H9 (cell line): ENCODE results near the gene DYRK2. TPM values are rescaled to one million over a fixed set of nuclear protein-coding genes. Genes with fewer than 3 reads are reported as not detected.

Experiments
- DNase-seq: peaks from one replicate; pipeline ENCODE4 v3.0.0-alpha.2; 2017
- H2AFZ ChIP-seq: one replicate; pipeline ENCODE4 v1.6.1; 2013; ENCODE audit warnings: mild to moderate bottlenecking, low read length, control low read depth, moderate library complexity
- H2AK5ac ChIP-seq: 2 replicates; pipeline ENCODE4 v1.6.1; 2013; ENCODE audit warnings: low read length, control low read depth, mixed read lengths; ENCODE audit not compliant: insufficient read length
- H2BK120ac ChIP-seq: one replicate; pipeline ENCODE4 v1.6.1; 2013; ENCODE audit warnings: low read depth, mild to moderate bottlenecking, low read length, control low read depth, inconsistent platforms; ENCODE audit not compliant: poor library complexity, severe bottlenecking
- H2BK12ac ChIP-seq: 2 replicates; pipeline ENCODE4 v1.6.1; 2013; ENCODE audit warnings: low read length, control low read depth, mixed read lengths, low read depth; ENCODE audit not compliant: insufficient read length
- H2BK15ac ChIP-seq: 2 replicates; pipeline ENCODE4 v1.6.1; 2013; ENCODE audit warnings: low read depth, low read length, control low read depth
- H2BK20ac ChIP-seq: one replicate; pipeline ENCODE4 v1.6.1; 2013; ENCODE audit warnings: low read depth, mild to moderate bottlenecking, low read length, control low read depth, inconsistent platforms; ENCODE audit not compliant: poor library complexity, severe bottlenecking
- H2BK5ac ChIP-seq: 2 replicates; pipeline ENCODE4 v1.6.1; 2013; ENCODE audit warnings: low read length, control low read depth, mixed read lengths; ENCODE audit not compliant: insufficient read length
- H3K14ac ChIP-seq: 2 replicates; pipeline ENCODE4 v1.6.1; 2013; ENCODE audit warnings: low read length, control low read depth; ENCODE audit not compliant: insufficient read depth
- H3K18ac ChIP-seq: 2 replicates; pipeline ENCODE4 v1.6.1; 2013; ENCODE audit warnings: low read depth, mild to moderate bottlenecking, mixed read lengths, low read length, control low read depth; ENCODE audit not compliant: insufficient read length
- H3K23ac ChIP-seq: 2 replicates; pipeline ENCODE4 v1.6.1; 2013; ENCODE audit warnings: low read length, control low read depth, mixed read lengths, low read depth; ENCODE audit not compliant: insufficient read length
- H3K23me2 ChIP-seq: 2 replicates; pipeline ENCODE4 v1.6.1; 2013; ENCODE audit warnings: low read depth, mild to moderate bottlenecking, mixed read lengths, low read length, control low read depth; ENCODE audit not compliant: insufficient read length, poor library complexity, severe bottlenecking
- H3K27ac ChIP-seq: 2 replicates; pipeline ENCODE4 v1.5.1; 2013; ENCODE audit warnings: low read length, control low read depth, mixed read lengths, low read depth; ENCODE audit not compliant: insufficient read length
- H3K27me3 ChIP-seq: 2 replicates; pipeline ENCODE4 v1.6.1; 2013; ENCODE audit warnings: low read length, control low read depth, inconsistent platforms; ENCODE audit not compliant: insufficient read depth
- H3K4ac ChIP-seq: 2 replicates; pipeline ENCODE4 v1.6.1; 2013; ENCODE audit warnings: low read depth, mild to moderate bottlenecking, control low read depth, inconsistent platforms, low read length, moderate library complexity
- H3K4me1 ChIP-seq: 2 replicates; pipeline ENCODE4 v1.6.1; 2013; ENCODE audit warnings: low read length, control low read depth, inconsistent platforms; ENCODE audit not compliant: insufficient read depth
- H3K4me2 ChIP-seq: 2 replicates; pipeline ENCODE4 v1.6.1; 2013; ENCODE audit warnings: low read length, control low read depth, mixed read lengths; ENCODE audit not compliant: insufficient read length, insufficient read depth
- H3K56ac ChIP-seq: 2 replicates; pipeline ENCODE4 v1.6.1; 2013; ENCODE audit warnings: low read depth, mild to moderate bottlenecking, mixed read lengths, low read length, control low read depth; ENCODE audit not compliant: insufficient read length
- H3K79me1 ChIP-seq: 2 replicates; pipeline ENCODE4 v1.6.1; 2013; ENCODE audit warnings: low read depth, mild to moderate bottlenecking, moderate library complexity, low read length, control low read depth, inconsistent platforms; ENCODE audit not compliant: insufficient read depth, poor library complexity, severe bottlenecking
- H3K79me2 ChIP-seq: 2 replicates; pipeline ENCODE4 v1.6.1; 2013; ENCODE audit warnings: low read length, control low read depth, inconsistent platforms; ENCODE audit not compliant: insufficient read depth
- H3K9ac ChIP-seq: 2 replicates; pipeline ENCODE4 v1.6.1; 2013; ENCODE audit warnings: low read length, control low read depth, mixed read lengths; ENCODE audit not compliant: insufficient read length; ENCODE audit errors: extremely low read depth
- H3K9me3 ChIP-seq: one replicate; pipeline ENCODE4 v1.6.1; 2013; ENCODE audit warnings: low read depth, low read length, inconsistent platforms; ENCODE audit not compliant: control insufficient read depth
- H3T11ph ChIP-seq: one replicate; pipeline ENCODE4 v1.6.1; 2013; ENCODE audit warnings: mild to moderate bottlenecking, low read length, control low read depth, inconsistent platforms
- H4K20me1 ChIP-seq: one replicate; pipeline ENCODE4 v1.6.1; 2013; ENCODE audit not compliant: control insufficient read depth, insufficient read length, insufficient read depth
- H4K5ac ChIP-seq: 2 replicates; pipeline ENCODE4 v1.6.1; 2013; ENCODE audit warnings: low read depth, mild to moderate bottlenecking, mixed read lengths, low read length, control low read depth; ENCODE audit not compliant: insufficient read length
- H4K8ac ChIP-seq: replicated peaks from 2 replicates; pipeline ENCODE4 v1.6.1; 2013; ENCODE audit warnings: low read length, control low read depth, mixed read lengths, low read depth; ENCODE audit not compliant: insufficient read length
- H4K91ac ChIP-seq: 2 replicates; pipeline ENCODE4 v1.6.1; 2013; ENCODE audit warnings: low read depth, mild to moderate bottlenecking, moderate library complexity, mixed read lengths, low read length, control low read depth; ENCODE audit not compliant: insufficient read length
- H3K27ac Mint-ChIP-seq, 3 experiments: 2 replicates in 2 of 3; 3 replicates in 1 of 3; pipeline ENCODE4 v1.8.0; 2020 to 2021; ENCODE audit warnings: mixed read lengths in 3 of 3, mild to moderate bottlenecking in 1 of 3, moderate library complexity in 1 of 3
- H3K27me3 Mint-ChIP-seq: 2 replicates; pipeline ENCODE4 v1.8.0; 2021; ENCODE audit warnings: low read depth, mild to moderate bottlenecking, moderate library complexity, mixed read lengths
- H3K36me3 Mint-ChIP-seq, 3 experiments: 2 replicates in 2 of 3; 3 replicates in 1 of 3; pipeline ENCODE4 v1.8.0; 2020 to 2021; ENCODE audit warnings: low read depth in 3 of 3, mixed read lengths in 3 of 3; ENCODE audit not compliant: insufficient read depth in 1 of 3
- H3K4me1 Mint-ChIP-seq, 2 experiments: 2 replicates each; pipeline ENCODE4 v1.8.0; 2020; ENCODE audit warnings: mixed read lengths in 2 of 2
- H3K4me3 Mint-ChIP-seq, 2 experiments: 2 replicates in 1 of 2; 3 replicates in 1 of 2; pipeline ENCODE4 v1.8.0; 2020 to 2021; ENCODE audit warnings: mild to moderate bottlenecking in 2 of 2, mixed read lengths in 2 of 2, moderate library complexity in 1 of 2
- H3K9me3 Mint-ChIP-seq, 2 experiments: 2 replicates in 1 of 2; 3 replicates in 1 of 2; pipeline ENCODE4 v1.8.0; 2020; ENCODE audit warnings: mild to moderate bottlenecking in 2 of 2, mixed read lengths in 2 of 2, moderate library complexity in 1 of 2
- CTCF ChIP-seq: fragments of 200-600 bp; sonication (generic); conservative IDR thresholded peaks from 3 replicates; pipeline ENCODE4 v1.8.0; 2021; ENCODE audit warnings: antibody characterized with exemption, mild to moderate bottlenecking
- WGBS: extraction: QIAGEN DNeasy Blood & Tissue Kit; methylation state at CpG from one replicate; pipeline ENCODE4 v1.1.7; 2013; ENCODE audit warnings: missing lambda C conversion rate, low lambda C conversion rate, mixed read lengths; ENCODE audit not compliant: insufficient read length; ENCODE audit errors: extremely low coverage; 5-methylcytosine and 5-hydroxymethylcytosine counted together
- total RNA-seq: library from RNA; stranded (reverse); gene quantifications from 2 replicates; pipeline ENCODE4 v1.2.1, GENCODE V29; 2021

DYRK2 gene
- total RNA-seq, 1 experiment from 2014 or later, result 40.6 TPM

- Mint-ChIP-seq H3K36me3 (0 out of 7 replicates have a peak, but pooled peaks cover 0 to 2% (median 0%) of the 10 kb centered on the region in 3 experiments), H3K4me3 (no peak overlapping the region), H3K27me3 (no peaks in the 10 kb centered on the region), H3K4me1 (peaks cover 10 to 13% of the 10 kb centered on the region in 2 experiments), H3K9me3 (no peaks in the 10 kb centered on the region), H3K27ac (no peak overlapping the region)
- H3K27ac ChIP-seq, result no peak overlapping the region
- no peaks in the 10 kb centered on the region for H3K4me1 ChIP-seq
- no peak overlapping the region for H2BK5ac ChIP-seq
- H4K91ac ChIP-seq, result no peak overlapping the region
- H3K56ac ChIP-seq, result no peak overlapping the region
- no peak overlapping the region for H2BK12ac ChIP-seq
- H2AK5ac ChIP-seq, result no peak overlapping the region
- no peak overlapping the region for H2AFZ ChIP-seq
- no peak for DNase-seq
- no peak overlapping the region for H3K23ac ChIP-seq
- H3K79me2 ChIP-seq, result no peaks in the 10 kb centered on the region
- TF ChIP-seq CTCF, result no peak
- H3K4ac ChIP-seq, result no peak overlapping the region
- no peaks in the 10 kb centered on the region for H3K79me1 ChIP-seq
- H4K5ac ChIP-seq, result no peak overlapping the region
- H3K18ac ChIP-seq, result no peak overlapping the region
- no peak overlapping the region for H4K8ac ChIP-seq
- H3K23me2 ChIP-seq, result no peaks in the 10 kb centered on the region
- H3K27me3 ChIP-seq, result no peaks in the 10 kb centered on the region
- no peaks in the 10 kb centered on the region for H4K20me1 ChIP-seq
- H3K14ac ChIP-seq, result no peak overlapping the region
- H2BK20ac ChIP-seq, result no peak overlapping the region
- no CpG with 5 or more reads among the region's 1 CpG for WGBS
- H2BK15ac ChIP-seq, result no peak overlapping the region
- H3K9ac ChIP-seq, result no peak overlapping the region
- H3K4me2 ChIP-seq, result no peak overlapping the region
- no peaks in the 10 kb centered on the region for H3K9me3 ChIP-seq
- no peak overlapping the region for H2BK120ac ChIP-seq
- no peak overlapping the region for H3T11ph ChIP-seq
Measured at GRCh38 chr12:67702136-67702535, 53.6 kb downstream of the DYRK2 start.
